ENCODE data around the gene CAPN11.
"Not testable (repeated sequence)": the region's sequence is repeated elsewhere in the genome, so short reads cannot be mapped to it uniquely, and the experiment has no call there.

Gene CAPN11

DNA sequence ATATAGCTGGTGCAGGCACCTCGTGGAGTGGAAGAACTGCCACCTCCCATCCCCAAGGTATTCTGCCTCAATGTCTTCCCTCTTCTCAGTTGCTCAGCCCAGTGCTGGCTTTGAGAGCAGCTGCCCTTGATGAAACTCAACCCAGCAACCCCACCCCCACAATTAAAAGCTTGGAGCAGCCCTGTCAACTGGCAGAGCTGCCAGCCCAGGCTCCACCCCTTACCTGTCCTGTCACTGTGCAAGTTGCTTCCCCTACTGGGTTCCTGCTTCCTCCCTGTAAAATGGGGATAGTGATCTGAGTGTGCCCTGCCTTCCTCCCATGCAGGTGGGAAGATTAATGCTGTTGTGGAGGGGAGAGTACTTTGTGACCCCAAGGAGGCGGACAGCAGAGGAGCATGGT lies 26.7 kb upstream of the CAPN11 start:
- DNase-seq (ENCODE audit: low spot score), result no peak

DNA sequence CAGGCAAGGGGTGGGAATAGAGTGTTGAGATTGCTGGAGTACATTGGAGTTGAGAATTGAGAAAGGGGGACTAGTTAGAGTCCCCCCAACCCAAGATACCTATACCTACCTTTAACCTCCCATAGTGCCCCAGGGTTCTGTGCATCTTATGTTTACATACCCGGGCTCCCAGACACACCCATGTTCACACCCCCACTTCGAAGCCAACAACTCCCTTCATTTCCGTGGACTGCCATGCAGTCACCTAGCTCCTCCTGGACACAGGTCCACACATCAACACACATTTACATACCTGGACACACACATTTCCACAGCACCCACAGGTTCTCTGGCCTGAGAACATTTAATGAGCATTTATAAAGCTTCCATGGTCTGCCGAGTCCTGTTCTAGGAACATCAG lies 26.1 kb upstream of the CAPN11 start:
- peak; percentile 53 for DNase-seq (ENCODE audit: low spot score)

DNA sequence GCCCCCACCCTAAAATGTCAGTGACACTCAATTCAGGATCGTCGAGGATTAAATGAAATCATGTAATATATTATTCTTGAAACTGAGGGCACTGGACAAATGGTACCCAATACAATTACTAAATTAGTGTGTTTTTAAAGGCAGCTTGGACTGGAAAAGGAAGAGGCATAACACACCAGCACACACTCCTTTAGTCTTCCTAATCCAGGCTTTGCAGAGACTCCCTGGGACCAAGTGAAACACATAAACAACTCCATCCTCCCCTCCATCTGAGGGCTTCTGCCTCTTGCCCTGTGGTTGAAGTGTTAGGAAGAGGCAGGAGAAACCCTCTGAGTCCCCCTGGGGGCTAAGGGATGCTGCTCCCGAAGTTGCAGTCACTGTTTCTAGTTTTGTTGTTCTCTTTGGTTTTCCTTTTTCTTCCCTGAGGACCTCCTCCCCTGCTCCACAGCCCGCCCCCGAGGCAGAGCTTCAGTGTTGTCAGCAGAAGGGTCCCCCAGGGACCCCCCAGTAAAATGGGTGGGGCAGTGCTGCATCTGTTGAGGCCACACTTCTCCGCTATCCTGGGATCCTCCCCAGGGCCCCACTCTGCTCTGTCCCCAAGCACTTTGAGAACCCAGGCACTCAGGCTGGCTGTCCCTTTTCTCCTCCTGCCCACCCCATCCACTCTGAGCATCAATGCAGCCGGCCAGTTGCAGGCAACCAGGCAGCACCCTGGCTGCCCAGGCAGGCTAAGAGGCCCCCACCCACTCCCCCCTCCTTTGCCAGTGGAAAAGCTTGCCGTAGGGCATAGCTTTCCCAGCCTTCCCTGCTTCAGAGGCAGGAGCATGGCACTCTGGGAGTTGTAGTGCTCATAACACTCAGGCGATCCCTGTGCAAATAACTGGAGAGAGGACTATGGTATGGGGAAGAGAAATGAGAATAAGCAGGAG lies 25.4 kb upstream of the CAPN11 start:
- peak; percentile 60 for DNase-seq (ENCODE audit: low spot score)

GRCh38 chr6:44133981-44134711 lies 24.5 kb upstream of the CAPN11 start:
- DNase-seq (ENCODE audit: low spot score), result peak; percentile 82

DNA sequence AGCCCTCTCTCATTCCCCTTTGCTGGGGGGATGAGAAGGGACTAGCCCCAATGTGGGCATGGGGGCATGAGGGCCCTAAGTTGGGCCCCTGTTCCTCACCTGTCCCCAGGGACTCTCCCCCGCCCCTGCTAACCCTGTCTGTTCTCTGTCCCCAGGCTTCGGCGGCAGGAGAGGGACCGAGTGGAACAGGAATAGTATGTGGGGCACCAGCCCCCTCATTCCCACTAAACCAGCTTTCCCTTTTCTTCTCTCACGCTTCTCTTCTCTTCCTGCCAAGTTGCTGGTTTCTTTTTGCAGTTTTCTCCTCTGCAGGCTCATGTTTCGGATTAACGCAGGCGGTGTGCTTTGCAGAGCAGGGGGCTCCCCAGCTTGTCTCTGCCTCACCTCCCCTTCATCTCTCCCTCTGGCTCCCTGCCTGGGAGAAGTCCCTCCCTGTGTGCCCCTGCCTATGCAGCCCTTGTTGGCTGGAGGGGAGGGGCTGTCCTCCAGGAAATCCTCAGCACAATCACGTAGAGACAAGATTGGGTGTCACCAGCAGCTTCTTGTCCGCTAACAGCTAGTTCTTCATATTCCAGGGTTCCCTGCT lies 23.4 kb upstream of the CAPN11 start:
- DNase-seq (ENCODE audit: low spot score), result no peak

- no peak for DNase-seq (ENCODE audit: low spot score)
Measured at GRCh38 chr6:44135875-44136274, 22.7 kb upstream of the CAPN11 start.

- DNase-seq (ENCODE audit: low spot score), result no peak
Measured at GRCh38 chr6:44138717-44139350, 19.8 kb upstream of the CAPN11 start.

DNA sequence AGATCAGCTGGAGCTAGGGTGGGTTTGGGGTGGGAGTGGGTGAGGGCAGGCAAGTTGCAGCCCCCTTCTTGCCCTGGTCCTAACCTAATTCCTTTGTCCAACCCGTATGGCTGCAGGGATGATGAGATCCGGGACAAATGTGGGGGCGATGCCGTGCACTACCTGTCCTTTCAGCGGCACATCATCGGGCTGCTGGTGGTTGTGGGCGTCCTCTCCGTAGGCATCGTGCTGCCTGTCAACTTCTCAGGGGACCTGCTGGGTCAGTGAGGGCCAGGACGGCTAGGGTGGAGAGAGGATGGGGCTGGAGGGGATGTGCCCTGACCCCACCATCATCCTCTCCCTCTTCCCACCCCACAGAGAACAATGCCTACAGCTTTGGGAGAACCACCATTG lies 19.3 kb upstream of the CAPN11 start:
- no peak for DNase-seq (ENCODE audit: low spot score)

DNA sequence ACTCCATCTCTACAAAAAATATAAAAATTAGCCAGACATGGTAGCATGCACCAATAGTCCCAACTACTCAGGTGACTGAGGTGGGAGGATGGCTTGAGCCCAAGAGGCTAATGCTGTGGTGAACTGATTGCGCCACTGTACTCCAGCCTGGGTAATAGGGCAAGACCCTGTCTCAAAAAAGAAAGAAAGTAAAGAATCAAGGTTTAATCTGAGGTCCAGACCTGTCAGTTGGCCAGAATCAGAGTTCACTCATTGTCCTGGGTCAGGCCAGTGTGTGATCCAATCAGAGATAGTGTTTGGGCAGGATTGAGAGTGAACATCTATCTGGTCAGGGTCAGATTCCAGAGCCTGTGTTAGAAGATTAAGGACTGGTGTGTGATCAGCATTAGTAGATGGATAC lies 15.8 kb upstream of the CAPN11 start:
- no peak for DNase-seq (ENCODE audit: low spot score)

GRCh38 chr6:44143731-44144130 lies 14.9 kb upstream of the CAPN11 start:
- DNase-seq (ENCODE audit: low spot score), result no peak

DNA sequence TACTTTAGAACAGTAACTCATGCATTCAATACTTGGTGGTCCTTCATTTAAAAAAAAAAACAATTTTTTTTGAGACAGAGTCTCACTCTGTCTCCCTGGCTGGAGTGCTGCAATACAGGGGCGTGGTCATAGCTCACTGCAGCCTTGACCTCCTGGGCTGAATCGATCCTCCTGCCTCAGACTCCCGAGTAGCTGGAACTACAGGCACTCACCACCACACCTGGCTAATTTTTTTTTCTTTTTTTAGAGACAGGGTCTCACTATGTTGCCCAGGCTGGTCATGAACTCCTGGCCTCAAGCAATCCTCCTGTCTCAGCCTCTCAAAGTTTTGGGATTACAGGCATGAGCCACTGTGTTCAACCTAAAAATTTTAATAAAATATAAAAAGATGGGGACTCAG lies 14.1 kb upstream of the CAPN11 start:
- DNase-seq (ENCODE audit: low spot score), result not testable (repeated sequence)

DNA sequence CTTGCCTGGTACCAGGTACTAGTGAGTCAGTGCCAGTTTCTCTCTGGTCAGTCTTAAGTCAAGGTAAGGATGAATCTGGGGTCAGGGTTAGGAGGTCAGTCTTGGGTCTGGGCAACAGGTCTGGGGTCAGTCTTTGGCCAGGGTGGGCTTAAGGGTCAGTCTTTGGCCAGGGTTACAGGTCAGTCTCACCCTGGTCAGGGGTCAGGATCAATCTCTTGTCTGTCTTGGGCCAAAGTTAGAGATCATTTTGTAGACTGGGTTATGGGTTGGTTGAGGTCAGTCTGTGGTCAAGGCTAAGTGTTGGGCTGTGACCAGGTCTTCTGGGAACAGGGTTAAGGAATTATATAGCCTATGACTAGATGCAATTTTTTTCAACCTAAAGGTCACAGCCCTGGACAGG lies 12.8 kb upstream of the CAPN11 start:
- DNase-seq (ENCODE audit: low spot score), result no peak

GRCh38 chr6:44146685-44147084 lies 11.9 kb upstream of the CAPN11 start:
- DNase-seq (ENCODE audit: low spot score), result no peak

DNA sequence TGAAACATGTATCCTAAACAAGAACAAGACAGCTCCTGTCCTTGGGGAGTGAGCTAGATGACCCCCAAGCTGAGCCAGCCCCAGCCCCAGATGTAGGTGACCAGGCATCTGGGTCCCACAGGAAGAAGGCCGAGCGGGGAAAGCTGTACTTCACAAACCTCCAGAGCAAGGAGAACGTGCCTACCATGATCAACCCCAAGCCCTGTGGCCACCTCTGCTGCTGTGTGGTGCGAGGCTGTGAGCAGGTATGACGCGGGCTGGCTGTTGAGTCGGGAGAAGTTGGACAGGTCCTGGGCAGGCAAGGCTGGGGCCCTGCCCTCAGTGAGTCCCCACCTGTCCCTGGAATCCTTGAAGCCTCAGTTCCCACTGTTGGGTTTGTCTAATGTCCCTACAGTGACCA lies 11.4 kb upstream of the CAPN11 start:
- no peak for DNase-seq (ENCODE audit: low spot score)

DNA sequence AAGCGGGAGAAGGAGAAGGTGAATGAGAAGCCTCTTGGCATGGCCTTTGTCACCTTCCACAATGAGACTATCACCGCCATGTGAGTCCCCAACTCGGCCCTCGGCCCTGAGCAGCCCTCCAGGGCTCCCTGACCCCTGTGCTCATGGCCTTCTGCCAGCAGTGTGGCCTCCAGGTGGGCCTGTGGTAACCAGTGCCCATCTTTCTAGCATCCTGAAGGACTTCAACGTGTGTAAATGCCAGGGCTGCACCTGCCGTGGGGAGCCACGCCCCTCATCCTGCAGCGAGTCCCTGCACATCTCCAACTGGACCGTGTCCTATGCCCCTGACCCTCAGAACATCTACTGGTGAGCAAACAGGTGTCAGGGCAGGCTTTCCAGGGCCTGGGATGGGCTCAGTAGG lies 10.3 kb upstream of the CAPN11 start:
- no peak for DNase-seq (ENCODE audit: low spot score)

GRCh38 chr6:44149369-44150012 lies 9.1 kb upstream of the CAPN11 start:
- DNase-seq (ENCODE audit: low spot score), result no peak

DNA sequence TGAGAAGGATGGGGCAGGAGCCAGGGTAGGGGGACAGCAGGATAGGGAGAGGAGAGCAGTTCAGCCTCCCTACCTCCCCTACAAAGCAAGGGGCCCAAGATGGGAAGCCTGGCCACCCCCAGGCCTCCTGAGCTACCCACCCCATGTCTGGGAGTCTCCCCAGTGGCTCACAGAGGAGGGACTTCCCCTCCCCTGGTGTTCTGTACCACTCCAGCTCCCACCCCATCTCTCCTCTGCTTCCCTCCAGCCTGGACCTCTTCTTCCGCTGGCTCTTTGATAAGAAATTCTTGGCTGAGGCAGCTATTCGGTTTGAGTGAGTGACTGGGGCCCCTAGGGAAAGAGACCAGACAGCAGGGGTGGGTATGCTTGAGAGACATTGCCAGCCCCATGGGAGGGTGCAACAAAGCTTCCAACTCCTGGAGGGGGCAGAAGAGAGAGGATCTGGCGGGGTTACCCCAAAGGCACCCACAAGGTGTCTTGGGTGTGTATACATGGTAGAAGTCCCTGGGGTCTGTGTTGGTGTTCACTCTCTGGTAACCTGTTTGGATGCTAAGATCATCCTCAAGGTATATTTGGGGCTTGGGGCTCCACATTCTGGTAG lies 8.2 kb upstream of the CAPN11 start:
- no peak for DNase-seq (ENCODE audit: low spot score)

DNA sequence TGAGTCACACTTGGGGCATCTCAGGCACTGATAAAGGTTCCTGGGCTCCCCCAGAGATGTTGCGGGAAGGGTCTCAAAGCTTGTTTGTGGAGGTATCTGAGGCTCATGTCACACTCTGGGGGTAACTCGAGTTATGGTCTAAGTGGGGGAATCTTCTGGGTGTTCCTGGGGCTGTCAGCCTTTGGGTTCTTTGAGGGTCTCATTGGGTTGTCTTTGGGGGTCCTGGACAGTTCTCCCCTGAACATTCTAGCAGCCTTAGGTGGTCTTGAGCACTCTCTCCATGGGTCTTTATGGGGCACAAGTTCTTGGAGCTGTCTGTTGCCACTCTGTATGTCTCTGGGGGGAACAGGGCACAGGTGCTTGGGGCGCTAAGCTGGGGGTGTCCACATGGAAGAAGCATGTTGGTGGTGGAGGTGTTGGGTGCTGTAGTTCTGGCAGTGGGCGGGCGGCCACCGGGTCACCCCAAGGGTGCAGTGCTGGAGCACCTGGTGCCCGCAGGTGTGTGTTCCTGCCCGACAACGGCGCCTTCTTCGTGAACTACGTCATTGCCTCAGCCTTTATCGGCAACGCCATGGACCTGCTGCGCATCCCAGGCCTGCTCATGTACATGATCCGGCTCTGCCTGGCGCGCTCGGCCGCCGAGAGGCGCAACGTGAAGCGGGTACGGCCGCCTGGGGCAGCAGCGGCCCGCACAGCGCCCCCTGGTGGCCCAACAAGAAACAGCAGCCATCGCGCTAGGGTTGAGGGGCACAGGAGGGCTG lies 7.1 kb upstream of the CAPN11 start:
- peak; percentile 81 for DNase-seq (ENCODE audit: low spot score)

DNA sequence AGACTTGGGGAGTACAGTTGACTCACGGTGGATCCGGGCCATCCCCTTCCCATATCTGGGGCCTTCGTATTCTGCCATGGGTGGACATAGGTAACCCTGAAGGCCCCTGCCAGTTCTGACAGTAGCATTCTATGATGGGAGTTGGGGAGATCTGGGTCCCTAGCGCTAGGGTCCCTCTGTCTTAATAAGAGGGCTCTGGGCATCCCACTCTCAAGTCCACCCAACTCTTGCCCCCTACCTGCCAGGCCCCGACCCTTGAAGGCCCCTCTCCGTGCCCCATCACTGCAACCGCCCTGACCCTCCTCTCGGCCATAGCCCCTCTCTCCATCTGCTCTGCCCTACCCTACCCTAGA lies 6.5 kb upstream of the CAPN11 start:
- DNase-seq (ENCODE audit: low spot score), result no peak

DNA sequence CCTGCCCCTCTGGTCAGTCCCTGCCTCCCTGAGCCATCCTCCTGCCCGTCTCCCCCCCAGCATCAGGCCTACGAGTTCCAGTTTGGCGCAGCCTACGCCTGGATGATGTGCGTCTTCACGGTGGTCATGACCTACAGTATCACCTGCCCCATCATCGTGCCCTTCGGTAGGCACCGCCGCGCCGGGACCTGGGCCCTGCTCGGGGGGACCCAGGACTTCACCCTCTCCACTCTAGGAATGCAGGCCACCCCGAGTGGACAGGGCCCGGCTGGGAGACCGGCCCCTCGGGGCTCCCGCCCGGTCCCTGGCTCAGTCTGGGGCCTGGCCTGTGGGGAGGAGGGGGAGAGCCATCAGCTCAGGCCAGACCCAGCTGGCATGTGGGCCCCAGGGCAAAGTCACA lies 6.1 kb upstream of the CAPN11 start:
- no peak for DNase-seq (ENCODE audit: low spot score)

GRCh38 chr6:44154067-44154466 lies 4.6 kb upstream of the CAPN11 start:
- no peak for DNase-seq (ENCODE audit: low spot score)
